ENCODE measurements around the gene DLG3. TPM values are rescaled to one million over a fixed set of nuclear protein-coding genes. Genes with fewer than 3 reads are reported as not detected.

Gene DLG3
- total RNA-seq, 1 experiment from 2014 or later: 48.4 TPM

- TF ChIP-seq JUND (IDR thresholded peaks at IDR 0.05) (no peak), SRF (IDR thresholded peaks at IDR 0.05; ENCODE audit: low read depth) (no peak), POLR2A (IDR thresholded peaks at IDR 0.05; ENCODE audit: borderline replicate concordance, extremely low read depth, insufficient read depth, insufficient read length) (no peak), EZH2 (IDR thresholded peaks at IDR 0.05) (no peak), POLR2AphosphoS5 (IDR thresholded peaks at IDR 0.05; ENCODE audit: low read depth, low read length) (no peak), EGR1 (IDR thresholded peaks at IDR 0.05; ENCODE audit: low read depth) (no peak), SP1 (IDR thresholded peaks at IDR 0.05; ENCODE audit: low read depth) (no peak), REST (IDR thresholded peaks at IDR 0.05; ENCODE audit: low read depth) (no peak)
Observed at GRCh38 chrX:70480660-70481018, 36.0 kb downstream of the DLG3 start (continued).

GRCh38 chrX:70481471-70482270 is 37.0 kb downstream of the DLG3 start:
- DNase-seq (ENCODE audit: low read depth, low spot score) (no peak), ATAC-seq (no peak)
- Histone ChIP-seq H3K4me2 (ENCODE audit: low read length) (peak overlapping the region; percentile 49; the same call in 1 of the 2 replicates), H3K4me3 (replicated peaks in 1 of 2; ENCODE audit: low read depth in 1 of 2, low read length in 2 of 2) (no peak overlapping the region), H3K27ac (ENCODE audit: low read depth, low read length) (no peak overlapping the region), H3K36me3 (ENCODE audit: control insufficient read depth in 1 of 2, insufficient read depth in 2 of 2, low read length in 2 of 2) (no peaks in the 10 kb centered on the region; a peak in 1 of 4 replicates), H3K4me1 (ENCODE audit: control insufficient read depth in 1 of 2, insufficient read depth in 2 of 2, low read length in 2 of 2) (peaks cover 64 to 69% of the 10 kb centered on the region in 2 experiments), H3K79me2 (ENCODE audit: insufficient read depth, low read length) (peaks cover 10% of the 10 kb centered on the region), H2AFZ (ENCODE audit: low read depth, low read length, poor library complexity, severe bottlenecking) (no peak overlapping the region), H4K20me1 (ENCODE audit: insufficient read depth) (no peaks in the 10 kb centered on the region), H3K9me2 (ENCODE audit: insufficient read depth) (no peaks in the 10 kb centered on the region), H3K27me3 (ENCODE audit: insufficient read depth, low read length) (no peaks in the 10 kb centered on the region), H3K9ac (ENCODE audit: low read length) (no peak overlapping the region), H3K9me3 (ENCODE audit: control insufficient read depth in 1 of 2, insufficient read depth in 1 of 2, low read depth in 1 of 2, low read length in 2 of 2) (no peaks in the 10 kb centered on the region)
- ChIA-PET CTCF (interaction anchor here (1.6 kb wide), 1 partner anchor 183 kb away, joined by 3 read pairs; no protein-coding TSS in a partner anchor), RAD21 (ENCODE audit: low non-redundant PET in 1 of 2, low total read pairs in 2 of 2, uncharacterized antibody in 2 of 2, unreplicated experiment in 2 of 2) (interaction anchor here in 1 of 2 experiments (0.7 kb wide), 1 partner anchor 18 kb away, joined by 3 read pairs; no protein-coding TSS in a partner anchor), POLR2A (interaction anchor here (0.7 kb wide), 1 partner anchor 39 kb away, joined by 3 read pairs; no protein-coding TSS in a partner anchor)
- no TSS peak for BruUV-seq (replicated peaks)
- intact Hi-C loops (cut with micrococcal nuclease): no loop called here
- TF ChIP-seq ZNF274 (IDR thresholded peaks at IDR 0.05; ENCODE audit: low read depth, low read length): no peak
- no peak for TF ChIP-seq EGR1 (IDR thresholded peaks at IDR 0.05; ENCODE audit: low read depth)
- TF ChIP-seq YY1 (IDR thresholded peaks at IDR 0.05; ENCODE audit: extremely low read depth, insufficient replicate concordance, low read depth, low read length): no peak
- TF ChIP-seq RAD21 (IDR thresholded peaks at IDR 0.05; ENCODE audit: low read depth): no peak
- no peak for TF ChIP-seq CBX3 (IDR thresholded peaks at IDR 0.05; ENCODE audit: low read depth)
